Measurements from ENCODE around the gene DKK3.

DNA sequence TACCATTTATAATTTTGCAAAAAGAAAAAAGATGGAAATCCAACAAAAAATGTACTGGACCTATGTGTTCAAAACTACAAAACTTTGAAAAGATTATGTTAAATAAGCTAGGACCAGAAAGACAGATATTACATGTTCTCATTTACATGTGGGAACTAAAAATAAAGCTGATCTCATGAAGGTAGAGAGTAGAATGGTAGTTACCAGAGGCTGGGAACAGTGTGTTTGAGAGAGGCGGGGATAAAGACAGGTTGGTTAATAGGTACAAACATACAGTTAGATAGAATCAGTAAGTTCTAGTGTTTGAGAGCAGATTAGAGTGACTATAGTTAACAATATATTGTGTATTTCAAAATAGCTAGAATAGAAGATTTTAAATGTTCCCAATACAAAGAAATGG, 95.0 kb downstream of the DKK3 start:
- TF ChIP-seq, protein P1, sequence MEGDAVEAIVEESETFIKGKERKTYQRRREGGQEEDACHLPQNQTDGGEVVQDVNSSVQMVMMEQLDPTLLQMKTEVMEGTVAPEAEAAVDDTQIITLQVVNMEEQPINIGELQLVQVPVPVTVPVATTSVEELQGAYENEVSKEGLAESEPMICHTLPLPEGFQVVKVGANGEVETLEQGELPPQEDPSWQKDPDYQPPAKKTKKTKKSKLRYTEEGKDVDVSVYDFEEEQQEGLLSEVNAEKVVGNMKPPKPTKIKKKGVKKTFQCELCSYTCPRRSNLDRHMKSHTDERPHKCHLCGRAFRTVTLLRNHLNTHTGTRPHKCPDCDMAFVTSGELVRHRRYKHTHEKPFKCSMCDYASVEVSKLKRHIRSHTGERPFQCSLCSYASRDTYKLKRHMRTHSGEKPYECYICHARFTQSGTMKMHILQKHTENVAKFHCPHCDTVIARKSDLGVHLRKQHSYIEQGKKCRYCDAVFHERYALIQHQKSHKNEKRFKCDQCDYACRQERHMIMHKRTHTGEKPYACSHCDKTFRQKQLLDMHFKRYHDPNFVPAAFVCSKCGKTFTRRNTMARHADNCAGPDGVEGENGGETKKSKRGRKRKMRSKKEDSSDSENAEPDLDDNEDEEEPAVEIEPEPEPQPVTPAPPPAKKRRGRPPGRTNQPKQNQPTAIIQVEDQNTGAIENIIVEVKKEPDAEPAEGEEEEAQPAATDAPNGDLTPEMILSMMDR (IDR thresholded peaks at IDR 0.05) = no peak
- TF ChIP-seq EP300 (IDR thresholded peaks at IDR 0.05) (no peak), POLR2A (IDR thresholded peaks at IDR 0.05; ENCODE audit: low read length) (no peak), MYC (IDR thresholded peaks at IDR 0.05; ENCODE audit: borderline replicate concordance, low read length) (no peak), CEBPB (IDR thresholded peaks at IDR 0.05) (no peak), CHD2 (IDR thresholded peaks at IDR 0.05; ENCODE audit: low read length, partially characterized antibody) (no peak), HOXA7 (CRISPR knock-in tag; IDR thresholded peaks at IDR 0.05) (no peak), RFX5 (IDR thresholded peaks at IDR 0.05) (no peak)

Measured in A549 (cell line).